Right cardiac atrium (tissue), 5 donors: Measurements from ENCODE around the gene MFN2. TPM values are rescaled to one million over a fixed set of nuclear protein-coding genes. Genes with fewer than 3 reads are reported as not detected.
A peak's percentile ranks its signal among the peaks of the same experiment; 100 is the strongest.

Source experiments
- ATAC-seq, 2 donors: fragments of 200-7000 bp; cut with Tn5 transposase; one replicate each; pipeline versions ENCODE4 v1.8.0 to v1.9.1; 2020; ENCODE audit warnings: moderate library complexity in 2 of 2, mild to moderate bottlenecking in 1 of 2
- DNase-seq, 3 donors: peaks; one replicate each; pipeline ENCODE4 v3.0.0-alpha.2; 2020
- H3K27ac ChIP-seq: one replicate; pipeline ENCODE4 v1.5.1; 2013; ENCODE audit warnings: mild to moderate bottlenecking, low read length, control low read depth, moderate library complexity
- H3K27me3 ChIP-seq: one replicate; pipeline ENCODE4 v1.6.1; 2013; ENCODE audit not compliant: control insufficient read depth, insufficient read depth
- H3K4me1 ChIP-seq: one replicate; pipeline ENCODE4 v1.6.1; 2013; ENCODE audit warnings: low read length; ENCODE audit not compliant: control insufficient read depth, insufficient read depth
- H3K4me3 ChIP-seq: one replicate; pipeline ENCODE4 v1.5.1; 2013; ENCODE audit warnings: low read length, control low read depth
- H3K9me3 ChIP-seq: one replicate; pipeline ENCODE4 v1.6.1; 2013; ENCODE audit warnings: low read length; ENCODE audit not compliant: control insufficient read depth
- WGBS: extraction: QIAGEN DNeasy Blood & Tissue Kit; methylation state at CpG from one replicate; pipeline ENCODE4 v1.1.7; 2013; 5-methylcytosine and 5-hydroxymethylcytosine counted together
- intact Hi-C, 4 donors: fragments of 100-400 bp; cut with DNase I; formaldehyde crosslinking; loops; one replicate each; pipeline versions ENCODE4 v1.11.0 to v1.14.0; 2022 to 2023
- polyA plus RNA-seq: library from polyadenylated mRNA; stranded (reverse); fragments of 200-250 nt; gene quantifications from one replicate; pipeline ENCODE4 v1.2.3, GENCODE V29; 2013
- total RNA-seq, 4 donors: library from RNA; stranded (reverse); fragmentation: NEBNext Ultra II Directional; extraction: Animal tissue kit (Norgen Biotek cat#: 25700); gene quantifications; one replicate each; pipeline ENCODE4 v1.2.1, GENCODE V29; 2021
- donor health status: healthy with polysubstance abuse.
- donor health status: DM: no; HTN: yes; CAD: no.
- donor health status: DM: no; HTN: no; CAD: no.
- donor health status: DM: no; HTN: yes; CAD: no; lungs with severe emphysema.
- donor health status: DM: yes; HTN: yes; CAD: no.

MFN2 gene
- total and polyA plus RNA-seq, 5 donors, result 237 to 449 (median 412) TPM

GRCh38 chr1:11980676-11980972, 380 bp downstream of the MFN2 start:
- H3K4me3 ChIP-seq, result peak overlapping the region; percentile 78
- intact Hi-C loops, result no loop called here
- DNase-seq (no peak), ATAC-seq (no peak)
- no peaks in the 10 kb centered on the region for H3K9me3 ChIP-seq
- H3K27me3 ChIP-seq, result no peaks in the 10 kb centered on the region
- H3K4me1 ChIP-seq, result peaks cover 10% of the 10 kb centered on the region
- H3K27ac ChIP-seq, result peak overlapping the region; percentile 73
- under 1% methylated on average over 12 of the region's 12 CpGs for WGBS

- intact Hi-C loops, result no loop called here
- WGBS, result 81% methylated on average over 13 of the region's 13 CpGs
- DNase-seq (no peak), ATAC-seq (no peak)
- H3K27me3 ChIP-seq, result no peaks in the 10 kb centered on the region
- H3K4me3 ChIP-seq, result peak overlapping the region; percentile 78
- peaks cover 14% of the 10 kb centered on the region for H3K4me1 ChIP-seq
- H3K27ac ChIP-seq, result peak overlapping the region; percentile 77
- no peaks in the 10 kb centered on the region for H3K9me3 ChIP-seq
These were observed 1.2 kb downstream of the MFN2 start for GRCh38 chr1:11981378-11982009.

GRCh38 chr1:11982010-11982392, 1.8 kb downstream of the MFN2 start:
- WGBS, result 58% methylated on average over 3 of the region's 3 CpGs
- peaks cover 14% of the 10 kb centered on the region for H3K4me1 ChIP-seq
- no peaks in the 10 kb centered on the region for H3K9me3 ChIP-seq
- peak overlapping the region; percentile 77 for H3K27ac ChIP-seq
- no peak for DNase-seq
- H3K27me3 ChIP-seq, result no peaks in the 10 kb centered on the region
- no peak overlapping the region for H3K4me3 ChIP-seq
- intact Hi-C loops, result no loop called here
- ATAC-seq, result no peak

- Histone ChIP-seq H3K4me1 (peaks cover 11% of the 10 kb centered on the region), H3K27me3 (no peaks in the 10 kb centered on the region), H3K27ac (peak overlapping the region; percentile 86), H3K9me3 (no peaks in the 10 kb centered on the region), H3K4me3 (no peak overlapping the region)
- intact Hi-C loops, result no loop called here
- ATAC-seq, result no peak
- WGBS, result 77% methylated on average over 5 of the region's 5 CpGs
- DNase-seq, result no peak
These were observed 3.9 kb downstream of the MFN2 start for GRCh38 chr1:11984121-11984520.

GRCh38 chr1:11984576-11984975, 4.3 kb downstream of the MFN2 start:
- H3K4me1 ChIP-seq, result peaks cover 11% of the 10 kb centered on the region
- 62% methylated on average over 6 of the region's 6 CpGs for WGBS
- no peaks in the 10 kb centered on the region for H3K27me3 ChIP-seq
- DNase-seq (no peak), ATAC-seq (no peak)
- no peaks in the 10 kb centered on the region for H3K9me3 ChIP-seq
- no peak overlapping the region for H3K4me3 ChIP-seq
- intact Hi-C loops, result no loop called here
- H3K27ac ChIP-seq, result peak overlapping the region; percentile 86

GRCh38 chr1:11985171-11985570, 4.9 kb downstream of the MFN2 start:
- 87% methylated on average over 3 of the region's 3 CpGs for WGBS
- H3K9me3 ChIP-seq, result no peaks in the 10 kb centered on the region
- ATAC-seq, result no peak
- H3K4me3 ChIP-seq, result no peak overlapping the region
- peak overlapping the region; percentile 86 for H3K27ac ChIP-seq
- DNase-seq, result no peak
- peaks cover 11% of the 10 kb centered on the region for H3K4me1 ChIP-seq
- intact Hi-C loops, result no loop called here
- no peaks in the 10 kb centered on the region for H3K27me3 ChIP-seq

GRCh38 chr1:11985851-11986250, 5.6 kb downstream of the MFN2 start:
- intact Hi-C loops, result no loop called here
- peak overlapping the region; percentile 32 for H3K27ac ChIP-seq
- H3K27me3 ChIP-seq, result no peaks in the 10 kb centered on the region
- WGBS, result 64% methylated on average over 7 of the region's 7 CpGs
- ATAC-seq (no peak), DNase-seq (no peak)
- no peaks in the 10 kb centered on the region for H3K9me3 ChIP-seq
- peaks cover 11% of the 10 kb centered on the region for H3K4me1 ChIP-seq
- no peak overlapping the region for H3K4me3 ChIP-seq

- intact Hi-C loops, result no loop called here
- peaks cover 6% of the 10 kb centered on the region for H3K4me1 ChIP-seq
- no peak overlapping the region for H3K4me3 ChIP-seq
- DNase-seq (no peak), ATAC-seq (peak in 1 of 2 donors; percentile 18)
- H3K9me3 ChIP-seq, result no peaks in the 10 kb centered on the region
- H3K27ac ChIP-seq, result peak overlapping the region; percentile 96
- H3K27me3 ChIP-seq, result no peaks in the 10 kb centered on the region
- WGBS, result 74% methylated on average over 7 of the region's 7 CpGs
These were observed 9.4 kb downstream of the MFN2 start for GRCh38 chr1:11989669-11990068.

- Histone ChIP-seq H3K4me1 (peaks cover 6% of the 10 kb centered on the region), H3K27me3 (no peaks in the 10 kb centered on the region), H3K27ac (peak overlapping the region; percentile 96), H3K4me3 (no peak overlapping the region), H3K9me3 (no peaks in the 10 kb centered on the region)
- 75% methylated on average over 10 of the region's 10 CpGs for WGBS
- peak; percentile 54 to 79 (median 73) for DNase-seq
- peak; percentile 87 to 88 for ATAC-seq
- intact Hi-C loops, result no loop called here
These were observed 10.2 kb downstream of the MFN2 start for GRCh38 chr1:11990303-11991032.

- no peak overlapping the region for H3K4me3 ChIP-seq
- H3K27me3 ChIP-seq, result no peaks in the 10 kb centered on the region
- peaks cover 3% of the 10 kb centered on the region for H3K4me1 ChIP-seq
- ATAC-seq (no peak), DNase-seq (no peak)
- H3K9me3 ChIP-seq, result no peaks in the 10 kb centered on the region
- H3K27ac ChIP-seq, result peak overlapping the region; percentile 86
- intact Hi-C loops, result no loop called here
- WGBS, result 83% methylated on average over 16 of the region's 16 CpGs
These were observed 11.9 kb downstream of the MFN2 start for GRCh38 chr1:11991969-11992676.

GRCh38 chr1:11997081-11997850, 17.0 kb downstream of the MFN2 start:
- ATAC-seq, result no peak
- Histone ChIP-seq H3K27me3 (no peaks in the 10 kb centered on the region), H3K27ac (peak overlapping the region; percentile 12), H3K4me3 (no peak overlapping the region), H3K4me1 (no peaks in the 10 kb centered on the region), H3K9me3 (no peaks in the 10 kb centered on the region)
- no peak for DNase-seq
- intact Hi-C loops, result no loop called here
- 82% methylated on average over 5 of the region's 5 CpGs for WGBS
